Upper lobe of right lung (tissue), 1 donor: ENCODE measurements around the gene GJA8. TPM values are rescaled to one million over a fixed set of nuclear protein-coding genes. Genes with fewer than 3 reads are reported as not detected.
"Not testable (repeated sequence)": the region's sequence is repeated elsewhere in the genome, so short reads cannot be mapped to it uniquely, and the experiment has no call there.

Source experiments
- ATAC-seq: fragments of 200-7000 bp; cut with Tn5 transposase; one replicate; pipeline ENCODE4 v1.9.1; 2020; ENCODE audit warnings: mild to moderate bottlenecking, moderate library complexity
- DNase-seq: peaks from one replicate; pipeline ENCODE4 v3.0.0-alpha.2; 2020
- H3K27ac ChIP-seq: fragments of 200-600 bp; one replicate; pipeline ENCODE4 v1.8.0; 2022
- H3K27me3 ChIP-seq: fragments of 200-600 bp; one replicate; pipeline ENCODE4 v1.8.0; 2022; ENCODE audit warnings: mild to moderate bottlenecking
- H3K36me3 ChIP-seq: fragments of 200-600 bp; one replicate; pipeline ENCODE4 v1.8.0; 2022
- H3K4me1 ChIP-seq: fragments of 200-600 bp; one replicate; pipeline ENCODE4 v1.8.0; 2022
- H3K4me3 ChIP-seq: fragments of 200-600 bp; one replicate; pipeline ENCODE4 v1.8.0; 2022; ENCODE audit warnings: mild to moderate bottlenecking
- H3K9me3 ChIP-seq: fragments of 200-600 bp; one replicate; pipeline ENCODE4 v1.8.0; 2022
- intact Hi-C: fragments of 100-400 bp; cut with DNase I; formaldehyde crosslinking; loops from one replicate; pipeline ENCODE4 v1.11.0; 2022
- total RNA-seq: library from RNA; stranded (reverse); fragmentation: NEBNext Ultra II Directional; extraction: Animal tissue kit (Norgen Biotek cat#: 25700); gene quantifications from one replicate; pipeline ENCODE4 v1.2.1, GENCODE V29; 2021
- donor health status: DM: no; HTN: yes; CAD: no; lungs with severe emphysema.

The GJA8 gene
- total RNA-seq, 1 donor from 2014 or later, result not detected

DNA sequence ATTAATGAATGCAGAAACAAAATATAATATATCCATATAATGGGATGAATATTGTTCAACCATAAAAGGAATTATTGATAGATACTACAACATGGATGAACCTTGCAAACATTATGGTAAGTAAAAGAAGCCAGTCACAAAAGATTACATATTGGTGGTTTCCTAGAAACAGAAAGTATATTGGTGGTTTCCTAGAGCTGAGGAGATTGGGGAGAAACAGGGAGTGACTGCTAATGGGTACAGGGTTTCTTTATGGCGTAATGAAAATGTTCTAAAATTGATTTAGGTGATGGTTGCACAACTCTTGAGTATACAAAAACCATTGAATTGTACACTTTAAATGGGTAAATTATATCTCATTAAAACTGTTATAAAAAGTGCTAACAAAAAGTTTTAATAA is 40.0 kb downstream of the GJA8 start:
- H3K27ac ChIP-seq, H3K27me3 ChIP-seq, intact Hi-C loops, H3K4me1 ChIP-seq, H3K36me3 ChIP-seq, ATAC-seq, DNase-seq, H3K4me3 ChIP-seq, H3K9me3 ChIP-seq: not testable (repeated sequence)

DNA sequence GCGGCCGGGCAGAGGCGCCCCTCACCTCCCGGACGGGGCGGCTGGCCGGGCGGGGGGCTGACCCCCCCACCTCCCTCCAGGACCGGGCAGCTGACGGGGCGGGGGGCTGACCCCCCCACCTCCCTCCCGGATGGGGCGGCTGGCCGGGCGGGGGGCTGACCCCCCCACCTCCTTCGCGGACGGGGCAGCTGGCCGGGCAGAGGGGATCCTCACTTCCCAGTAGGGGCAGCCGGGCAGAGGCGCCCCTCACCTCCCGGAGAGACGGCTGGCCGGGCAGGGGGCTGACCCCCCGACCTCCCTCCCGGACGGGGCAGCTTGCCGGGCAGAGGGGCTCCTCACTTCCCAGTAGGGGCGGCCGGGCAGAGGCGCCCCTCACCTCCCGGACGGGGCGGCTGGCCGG is 46.9 kb downstream of the GJA8 start:
- H3K27me3 ChIP-seq, H3K36me3 ChIP-seq, intact Hi-C loops, H3K4me3 ChIP-seq, H3K27ac ChIP-seq, H3K4me1 ChIP-seq, H3K9me3 ChIP-seq, DNase-seq, ATAC-seq: not testable (repeated sequence)

Other genes with a start within 250 kb of the GJA8 start
- 15.8 TPM for gene ACP6, start 232.3 kb upstream of the GJA8 start, total RNA-seq
- 62.2 TPM for gene GJA5, start 142.2 kb upstream of the GJA8 start, total RNA-seq
- 10.0 TPM for gene GPR89B, start 25.6 kb downstream of the GJA8 start, total RNA-seq
- gene NBPF11, start 249.5 kb downstream of the GJA8 start, total RNA-seq, result 14.9 TPM